Right ventricle myocardium superior (tissue), 1 donor: ENCODE measurements around the gene LMTK2. TPM values are rescaled to one million over a fixed set of nuclear protein-coding genes. Genes with fewer than 3 reads are reported as not detected.
"Not testable (repeated sequence)": the region's sequence is repeated elsewhere in the genome, so short reads cannot be mapped to it uniquely, and the experiment has no call there.

ENCODE experiments used
- ATAC-seq: fragments of 200-7000 bp; cut with Tn5 transposase; one replicate; pipeline ENCODE4 v1.9.1; 2020; ENCODE audit warnings: mild to moderate bottlenecking; ENCODE audit not compliant: poor library complexity
- DNase-seq: peaks from one replicate; pipeline ENCODE4 v3.0.0-alpha.2; 2020
- intact Hi-C: fragments of 100-400 bp; cut with DNase I; formaldehyde crosslinking; loops from one replicate; pipeline ENCODE4 v1.11.2; 2022
- total RNA-seq: library from RNA; stranded (reverse); fragmentation: NEBNext Ultra II Directional; extraction: Animal tissue kit (Norgen Biotek cat#: 25700); gene quantifications from one replicate; pipeline ENCODE4 v1.2.1, GENCODE V29; 2021
- donor health status: DM: no; HTN: yes; CAD: no; lungs with severe emphysema.

LMTK2 gene
- total RNA-seq, 1 donor from 2014 or later, result 20.3 TPM

DNA sequence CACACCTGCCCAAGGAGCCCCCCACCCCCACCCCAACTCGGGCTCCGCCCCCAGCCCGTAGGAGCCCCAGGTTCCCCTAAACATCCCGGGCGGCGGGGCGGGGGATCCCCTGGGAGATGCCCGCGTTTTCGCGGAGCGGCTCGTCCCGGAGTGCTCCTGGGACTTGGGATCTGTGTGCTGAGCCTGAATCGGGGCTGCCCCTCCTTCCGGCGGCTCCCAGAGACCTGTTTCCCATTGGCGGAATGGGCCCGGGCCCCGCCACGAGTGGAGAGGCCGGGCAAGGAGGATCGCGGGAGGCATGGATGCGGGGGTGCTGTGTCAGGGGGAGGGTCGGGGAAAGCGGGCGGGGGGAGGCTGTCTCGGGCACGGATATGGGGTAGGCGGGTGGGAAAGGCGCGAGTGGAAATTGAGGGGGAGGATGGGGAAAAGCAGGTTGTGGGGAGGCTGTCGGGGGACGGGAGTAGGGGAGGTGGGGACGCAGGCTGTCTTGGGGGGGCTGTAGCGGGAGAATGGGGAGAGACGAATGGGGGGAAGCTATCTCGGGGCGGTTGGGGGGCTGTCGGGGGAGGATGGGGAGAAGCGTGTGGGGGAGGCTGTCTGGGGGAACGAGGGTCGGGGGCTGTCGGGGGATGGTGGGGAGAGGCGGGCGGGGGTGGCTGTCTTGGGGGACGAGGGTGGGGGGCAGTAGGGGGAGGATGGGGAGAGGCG, 104.0 kb downstream of the LMTK2 start:
- DNase-seq (no peak), ATAC-seq (no peak)

DNA sequence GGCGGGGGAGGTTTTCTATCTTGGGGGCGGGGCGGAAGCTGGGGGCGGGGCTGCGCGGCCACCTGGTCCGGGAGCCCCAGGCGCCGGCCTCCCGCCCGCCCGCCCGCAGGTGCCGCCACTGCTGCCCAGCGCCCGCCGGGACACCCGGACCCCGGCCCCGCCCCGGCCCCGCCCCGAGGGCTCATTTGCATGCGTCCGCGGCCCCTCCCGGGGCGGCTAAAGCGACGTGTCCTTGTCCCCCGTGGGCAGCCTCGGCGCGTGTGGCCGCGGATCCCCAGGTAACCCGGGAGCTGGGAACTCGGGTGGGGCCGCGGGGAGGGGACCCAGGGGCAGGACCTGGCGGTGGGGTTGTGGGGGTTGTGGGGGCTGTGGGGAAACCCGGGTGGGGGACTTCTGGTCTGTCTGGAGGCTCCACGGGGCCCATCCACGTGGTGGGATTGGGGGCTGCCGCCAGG, 104.6 kb downstream of the LMTK2 start, which contains the start of gene BHLHA15:
TSS of gene BHLHA15 (plus strand) at position 219 of the 455 bp plus-strand sequence. CDS start 871 bp downstream, outside the sequence.
- DNase-seq (peak; percentile 39), ATAC-seq (peak; percentile 36)
- intact Hi-C loops, result no loop called here

More for the DNA sequence above, 104.0 kb downstream of the LMTK2 start:
- intact Hi-C loops, result no loop called here

DNA sequence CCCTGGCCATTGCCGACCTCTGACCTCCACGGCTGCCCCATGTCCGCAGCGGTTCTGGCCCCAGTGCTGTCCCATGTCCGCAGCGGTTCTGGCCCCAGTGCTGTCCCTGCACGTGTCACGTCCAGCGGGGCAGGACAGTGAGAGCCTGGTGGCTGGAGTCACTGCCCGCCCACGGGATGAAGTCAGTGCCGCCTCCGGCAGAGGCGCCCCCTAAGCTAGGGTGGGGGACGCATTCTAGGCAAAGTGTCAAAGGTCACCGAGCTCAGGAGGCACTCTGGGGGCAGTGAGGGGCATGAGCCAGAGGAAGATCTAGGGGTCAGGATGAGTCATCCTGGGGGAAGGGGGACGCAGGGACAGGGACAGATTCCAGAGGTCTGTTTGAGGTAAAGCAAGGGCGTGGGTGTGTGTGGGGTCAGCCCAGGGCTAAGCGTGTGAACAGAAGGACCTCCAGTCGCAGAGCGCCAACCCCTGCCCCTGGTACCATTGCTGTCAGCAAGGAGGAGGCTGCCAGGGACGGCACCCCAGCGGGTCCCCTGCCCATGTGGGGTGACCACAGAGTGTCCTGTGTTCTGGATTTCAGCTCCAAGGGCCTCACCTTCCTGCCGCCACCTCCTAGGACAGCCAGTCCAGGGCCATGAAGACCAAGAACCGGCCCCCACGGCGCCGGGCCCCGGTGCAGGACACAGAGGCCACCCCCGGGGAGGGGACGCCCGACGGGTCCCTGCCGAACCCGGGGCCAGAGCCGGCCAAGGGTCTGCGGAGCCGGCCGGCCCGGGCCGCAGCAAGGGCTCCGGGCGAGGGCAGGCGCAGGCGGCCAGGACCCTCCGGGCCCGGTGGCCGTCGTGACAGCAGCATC, 105.2 kb downstream of the LMTK2 start:
- ATAC-seq (no peak), DNase-seq (no peak)
- intact Hi-C loops, result no loop called here

DNA sequence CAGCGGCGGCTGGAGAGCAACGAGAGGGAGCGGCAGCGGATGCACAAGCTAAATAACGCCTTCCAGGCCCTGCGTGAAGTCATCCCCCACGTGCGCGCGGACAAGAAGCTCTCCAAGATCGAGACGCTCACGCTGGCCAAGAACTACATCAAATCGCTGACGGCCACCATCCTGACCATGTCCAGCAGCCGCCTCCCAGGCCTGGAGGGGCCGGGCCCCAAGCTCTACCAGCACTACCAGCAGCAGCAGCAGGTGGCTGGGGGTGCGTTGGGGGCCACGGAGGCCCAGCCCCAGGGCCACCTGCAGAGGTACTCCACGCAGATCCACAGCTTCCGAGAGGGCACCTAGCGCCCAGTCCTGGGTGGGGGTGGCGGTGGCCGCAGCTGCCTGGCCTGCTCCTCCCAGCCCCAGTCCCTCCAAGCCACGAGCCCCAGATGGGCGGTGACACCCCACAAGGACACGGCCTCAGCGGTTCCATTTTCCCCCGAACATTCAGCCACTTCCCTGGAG, 105.9 kb downstream of the LMTK2 start:
- intact Hi-C loops, result no loop called here
- ATAC-seq (no peak), DNase-seq (peak; percentile 33)

DNA sequence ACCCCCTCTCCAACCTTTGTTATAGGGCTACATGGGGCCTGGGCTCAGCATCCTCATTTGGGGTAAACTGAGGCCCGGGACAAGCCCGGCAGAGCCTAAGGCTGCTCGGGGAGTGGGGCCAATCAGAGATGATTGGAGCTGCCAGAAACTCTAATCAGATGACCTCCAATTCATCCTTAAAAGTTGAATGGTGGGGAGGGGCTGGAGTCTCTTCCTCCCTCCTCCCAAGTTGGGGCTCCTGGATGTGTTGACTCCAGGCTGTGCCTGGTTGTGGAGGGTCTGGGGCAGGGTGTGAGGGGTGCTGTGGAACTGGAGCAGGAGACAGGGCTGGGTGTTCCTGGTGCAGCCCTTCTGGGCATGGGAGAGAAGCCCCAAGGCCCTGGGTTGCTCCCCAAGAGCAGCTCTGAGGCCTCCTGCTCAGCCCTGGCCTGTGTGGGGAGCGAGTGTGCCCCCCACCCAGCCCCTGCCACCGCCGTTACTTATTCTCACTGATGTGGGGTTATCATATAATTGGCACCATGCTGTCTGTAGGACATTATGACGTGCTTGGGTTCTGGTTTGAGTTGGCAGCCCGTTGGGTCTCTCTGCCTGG, 106.7 kb downstream of the LMTK2 start:
- intact Hi-C loops, result no loop called here

DNA sequence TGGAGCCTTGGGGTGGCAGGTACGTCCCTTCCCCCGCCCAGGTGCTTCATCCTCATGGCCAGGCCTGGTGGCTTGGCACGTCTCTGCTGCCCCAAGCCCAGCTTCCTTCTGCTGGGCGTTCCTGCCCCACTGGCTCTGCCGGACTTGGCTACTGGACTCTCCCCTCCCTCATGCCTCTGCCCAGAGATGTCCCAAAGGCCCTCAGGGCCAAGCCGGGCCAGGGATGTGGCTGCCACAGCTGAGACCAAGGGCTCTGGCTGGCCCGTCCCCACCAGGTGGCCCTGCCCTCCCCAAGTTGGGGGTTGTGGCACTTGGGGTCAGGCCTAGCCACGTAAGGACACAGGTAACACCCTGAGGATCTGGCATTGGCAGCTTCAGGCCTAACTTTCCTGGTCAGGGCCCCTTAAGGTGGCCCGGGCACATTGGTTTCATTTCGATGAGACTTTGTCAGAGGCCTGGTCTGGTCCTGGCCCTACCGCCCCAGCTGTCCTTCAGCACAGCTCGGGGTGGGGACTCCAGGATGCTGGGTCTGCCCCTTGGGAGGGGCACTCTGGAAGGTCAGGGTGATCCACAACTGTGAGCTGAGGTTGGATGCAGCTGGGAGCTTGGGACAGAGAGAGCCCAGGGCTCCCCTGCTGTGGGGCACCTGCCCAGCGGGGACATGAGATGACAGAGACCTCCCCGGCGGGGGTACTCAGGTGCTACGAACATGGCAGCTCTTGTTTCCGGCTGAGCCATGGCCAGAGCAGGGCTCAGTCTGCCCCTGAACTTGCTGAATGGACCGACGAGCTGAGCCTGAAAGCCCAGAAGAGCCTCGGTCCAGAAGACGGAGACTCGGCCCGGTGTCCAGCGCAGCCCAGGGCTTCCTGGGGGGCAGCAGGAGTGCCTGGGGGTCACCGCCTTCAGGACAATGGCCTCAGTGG, 107.5 kb downstream of the LMTK2 start:
- no peak for ATAC-seq
- intact Hi-C loops, result no loop called here
- peak; percentile 46 for DNase-seq

More for the DNA sequence above, 106.7 kb downstream of the LMTK2 start:
- DNase-seq, result peak; percentile 21
- no peak for ATAC-seq

DNA sequence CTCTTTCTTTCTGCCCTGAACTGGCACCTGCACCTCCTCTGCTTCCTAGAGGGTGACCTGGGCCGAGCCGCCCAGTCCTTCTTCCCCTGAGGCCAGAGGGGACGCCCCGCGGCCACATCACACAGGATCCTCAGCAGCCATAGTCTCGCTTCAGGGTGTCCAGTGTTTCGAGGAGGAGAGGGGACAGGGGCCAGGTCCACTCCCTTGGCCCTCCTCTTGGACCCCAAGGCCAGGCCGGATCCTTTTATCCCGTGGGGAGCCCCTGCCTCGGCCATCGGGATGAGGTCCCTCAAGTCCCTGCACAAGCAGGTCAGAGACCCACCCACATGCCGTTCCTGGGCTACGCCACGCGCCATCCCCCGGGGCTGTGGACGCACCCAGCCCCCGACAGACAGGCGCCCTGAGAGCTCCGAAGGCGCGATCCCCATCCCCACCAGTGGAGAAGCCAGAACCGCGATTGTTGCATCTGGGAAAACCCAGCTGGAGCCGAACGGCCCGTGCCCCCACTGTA, 108.2 kb downstream of the LMTK2 start:
- ATAC-seq (no peak), DNase-seq (peak; percentile 36)
- intact Hi-C loops, result no loop called here

DNA sequence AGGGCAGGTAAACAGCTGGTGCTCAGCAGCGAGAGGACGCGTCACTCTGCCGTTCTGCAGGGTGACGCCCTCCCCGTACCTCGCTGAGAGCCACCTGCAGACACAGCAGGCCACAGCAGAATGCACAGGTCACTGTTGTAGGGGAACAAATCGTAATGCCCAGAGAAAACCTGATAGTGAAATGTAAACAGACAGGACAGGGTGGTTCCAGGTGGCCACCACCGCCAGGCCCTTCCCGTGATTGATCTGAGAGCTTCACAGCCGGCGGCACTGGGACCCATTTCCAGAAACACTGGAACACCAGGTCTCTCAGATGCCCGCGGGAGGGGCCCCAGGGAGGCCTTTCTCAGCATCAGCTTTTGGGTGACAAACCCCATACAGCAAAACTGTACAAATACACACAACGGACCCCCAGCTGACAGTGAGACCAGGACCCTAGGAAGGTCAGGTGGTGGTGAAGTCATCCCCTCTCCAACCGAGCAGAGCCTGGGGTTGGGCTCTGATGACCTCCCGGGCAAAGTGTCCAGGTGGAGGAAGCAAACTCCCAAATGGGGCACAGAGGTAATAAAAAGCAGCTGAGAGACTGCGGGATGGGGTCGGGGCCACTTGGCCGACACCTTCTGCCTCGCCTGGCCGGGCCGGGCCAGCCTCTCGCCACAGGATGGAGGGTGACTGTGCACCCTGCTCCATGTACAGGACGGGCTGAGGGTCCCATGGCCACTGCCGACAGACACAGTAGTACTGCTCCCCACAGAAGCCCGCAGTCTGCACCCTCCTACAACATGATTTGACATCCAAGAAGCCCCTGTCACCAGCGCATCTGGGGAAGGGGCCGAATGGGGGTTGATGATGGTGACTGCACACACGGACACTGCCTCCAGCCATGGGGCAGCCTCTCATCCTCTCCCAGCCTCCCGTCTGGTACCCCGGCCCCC, 109.2 kb downstream of the LMTK2 start:
- intact Hi-C loops, result no loop called here
- ATAC-seq, result no peak
- peak; percentile 40 for DNase-seq

DNA sequence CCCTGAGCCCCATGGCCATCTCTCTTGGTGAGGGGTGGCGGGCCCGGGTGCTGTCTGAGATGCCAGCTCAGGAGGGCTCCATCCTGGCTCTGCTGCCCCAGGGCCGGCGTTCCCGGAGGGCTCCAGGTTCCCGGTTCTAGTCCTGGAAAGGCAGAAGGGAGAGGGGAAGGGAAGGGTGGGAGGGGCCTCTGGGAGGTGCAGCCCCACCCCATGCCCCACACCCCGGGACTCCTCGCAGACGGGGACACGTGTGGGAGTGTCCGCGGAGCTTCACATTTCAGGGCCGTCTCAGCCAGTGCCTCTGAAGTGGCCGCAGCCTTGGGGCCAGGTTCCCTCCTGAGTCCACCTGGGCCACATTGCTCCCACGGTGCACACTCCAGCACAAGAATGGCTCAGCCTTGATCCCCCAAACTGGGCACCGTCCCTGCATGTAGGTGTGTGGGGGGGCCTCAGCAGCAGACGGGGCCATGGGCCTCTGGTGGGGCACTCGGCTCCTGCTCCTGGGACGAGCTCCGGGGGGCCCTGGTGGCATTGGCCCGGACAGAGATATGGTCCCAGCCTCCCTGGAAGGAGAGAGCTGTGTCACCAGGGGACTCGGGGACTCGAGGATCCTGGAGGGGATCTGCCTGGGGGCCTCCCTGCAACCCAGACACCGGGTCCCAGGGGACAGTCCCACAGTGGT, 110.4 kb downstream of the LMTK2 start:
- DNase-seq, result peak; percentile 33
- intact Hi-C loops, result no loop called here
- ATAC-seq, result no peak

DNA sequence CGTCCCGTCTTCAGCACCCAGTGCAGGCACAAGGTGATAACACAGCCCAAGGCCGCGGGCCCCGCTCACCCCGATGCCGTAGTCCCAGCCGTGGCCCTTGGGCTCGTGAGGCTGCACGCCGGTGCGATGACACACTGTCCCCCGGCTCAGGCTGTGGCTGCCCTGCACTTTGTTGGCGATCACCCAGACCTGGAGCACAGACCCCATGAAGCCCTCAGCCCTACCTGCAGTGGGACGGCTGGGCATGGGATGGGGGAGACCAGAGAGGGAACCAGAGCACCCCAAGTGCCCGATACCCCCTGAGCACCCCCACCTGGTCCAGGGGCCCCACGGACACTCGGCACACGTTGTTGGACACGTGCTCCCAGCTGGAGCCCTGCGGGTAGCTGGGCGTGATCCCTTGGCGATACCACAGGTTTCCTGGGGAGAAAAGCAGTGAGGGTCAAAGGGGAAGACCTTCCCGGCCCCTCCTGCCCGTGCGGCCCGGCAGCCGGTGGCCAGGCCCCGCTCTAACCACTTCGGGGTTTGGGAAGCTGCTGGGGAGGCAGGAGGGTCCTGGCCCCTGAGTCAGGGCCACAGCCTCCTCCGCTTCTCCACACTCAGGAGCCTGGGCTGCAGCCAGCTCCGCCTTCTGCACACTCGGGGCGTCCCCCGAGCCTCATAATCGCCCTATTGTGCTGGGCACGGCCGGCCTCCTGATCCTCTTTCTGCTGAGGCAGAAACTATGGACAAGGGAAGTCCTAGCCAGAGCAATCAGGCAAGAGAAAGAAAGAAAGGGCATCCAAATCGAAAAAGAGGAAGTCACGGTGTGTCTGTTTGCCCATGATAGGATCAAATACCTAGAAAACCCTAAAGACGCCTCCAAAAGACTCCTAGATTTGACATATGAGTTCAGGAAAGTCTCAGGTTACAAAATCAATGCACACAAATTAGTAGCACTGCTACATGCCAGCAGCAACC, 111.2 kb downstream of the LMTK2 start:
- intact Hi-C loops, result no loop called here
- peak; percentile 48 for DNase-seq
- peak; percentile 13 for ATAC-seq

DNA sequence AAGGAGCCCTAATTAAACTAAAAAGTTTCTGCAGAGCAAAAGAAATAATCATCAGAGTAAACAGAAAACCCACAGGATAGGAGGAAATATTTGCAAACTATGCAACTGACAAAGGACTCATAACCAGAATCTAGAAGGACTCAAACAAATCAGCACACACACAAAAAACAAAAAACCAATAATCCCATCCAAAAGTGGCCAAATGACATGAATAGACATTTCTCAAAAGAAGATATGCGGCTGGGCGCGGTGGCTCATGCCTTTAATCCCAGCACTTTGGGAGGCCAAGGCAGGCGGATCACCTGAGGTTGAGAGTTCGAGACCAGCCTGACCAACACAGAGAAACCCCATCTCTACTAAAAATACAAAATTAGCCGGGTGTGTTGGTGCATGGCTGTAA, 112.7 kb downstream of the LMTK2 start:
- ATAC-seq, intact Hi-C loops: not testable (repeated sequence)
- peak; percentile 3 for DNase-seq

DNA sequence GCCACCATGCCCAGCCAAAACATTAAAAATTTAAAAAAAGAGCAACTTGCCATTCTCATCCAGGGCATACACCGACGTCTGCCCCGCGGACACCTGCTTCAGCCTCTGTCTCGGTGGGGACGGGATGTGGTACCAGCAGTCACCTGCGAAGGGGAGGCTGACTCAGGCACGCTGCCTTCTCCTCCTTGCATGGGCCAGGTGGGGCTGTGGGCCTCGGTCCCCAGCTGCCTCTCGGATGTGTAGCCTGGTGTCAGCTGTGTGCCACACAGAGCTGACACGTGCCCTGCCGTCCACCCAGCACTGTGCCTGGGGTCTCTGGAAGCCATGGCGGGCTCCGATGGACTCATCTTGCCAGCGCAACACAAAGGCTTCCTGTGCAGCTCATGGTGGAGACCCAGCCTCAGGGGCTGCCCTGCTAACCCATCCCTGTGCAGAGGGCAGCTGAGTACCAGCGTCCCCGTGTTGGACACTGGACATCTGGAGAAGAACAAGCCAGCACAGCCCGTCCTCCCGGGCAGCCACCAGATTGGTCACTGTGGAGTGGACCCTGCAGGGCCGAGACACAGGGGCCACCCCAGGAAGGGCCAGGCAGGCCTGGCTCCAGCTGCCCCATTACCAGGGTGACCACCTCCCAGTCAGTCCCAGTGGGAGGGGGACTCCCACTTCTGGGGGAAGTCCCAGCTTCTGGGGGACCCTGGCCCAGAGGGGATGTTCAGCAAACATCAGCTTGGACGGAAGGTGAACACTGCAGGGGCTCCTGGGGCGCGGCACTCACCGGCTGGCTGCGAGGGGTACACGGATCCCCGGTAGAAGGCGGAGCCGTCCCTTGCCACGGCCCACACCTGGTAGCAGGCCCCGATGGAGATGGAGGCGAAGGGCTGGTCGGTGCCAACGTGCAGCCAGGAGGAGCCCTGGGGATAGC, 115.2 kb downstream of the LMTK2 start:
- peak; percentile 26 for DNase-seq
- no peak for ATAC-seq
- intact Hi-C loops, result no loop called here

DNA sequence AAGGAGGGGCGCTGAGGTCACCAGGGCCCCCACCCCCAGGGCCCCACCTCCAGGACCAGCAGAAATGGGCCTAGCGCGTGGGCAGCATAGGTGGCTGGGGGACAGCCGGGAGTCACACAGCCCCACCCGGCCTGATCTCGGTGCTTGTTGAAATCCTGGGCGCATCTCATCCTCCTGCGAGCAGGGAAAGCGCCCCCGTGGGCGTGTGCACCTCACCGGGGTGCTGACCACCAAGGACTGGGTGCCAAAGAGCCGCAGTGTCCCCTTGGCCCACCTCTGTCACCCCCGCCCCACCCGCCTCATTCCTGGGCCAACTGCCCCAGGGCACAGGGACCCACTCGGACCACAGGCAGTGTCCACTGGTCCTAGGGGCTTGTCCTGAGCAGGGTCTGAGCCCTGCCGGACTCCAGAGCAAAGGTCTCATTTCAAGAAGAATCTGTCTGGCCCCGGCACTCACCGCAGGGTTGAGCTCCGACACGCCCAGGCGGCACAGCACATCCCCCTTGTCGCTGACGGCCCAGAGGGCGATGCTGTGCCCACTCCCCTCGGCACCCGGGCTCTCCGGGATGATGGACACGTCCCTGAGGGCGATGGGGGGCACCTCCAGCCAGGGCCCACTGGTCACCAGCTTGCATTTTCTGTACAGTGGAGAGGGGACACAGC, 116.0 kb downstream of the LMTK2 start:
- DNase-seq (peak; percentile 29), ATAC-seq (no peak)
- intact Hi-C loops, result no loop called here
